K562 (cell line): ENCODE results near the gene ROMO1. TPM values are rescaled to one million over a fixed set of nuclear protein-coding genes. Genes with fewer than 3 reads are reported as not detected.

Experiments used
- ATAC-seq: fragments of 200-7000 bp; cut with Tn5 transposase; 3 replicates; pipeline ENCODE4 v1.9.1; 2020; ENCODE audit warnings: moderate library complexity
- BruUV-seq: library from RNA; stranded (reverse); fragments of 400-500 nt; replicated peaks from 2 replicates; lab custom pipeline; 2021; lab: Mats Ljungman, UMichigan
- CTCF ChIA-PET: fragments of 300-600 bp; formaldehyde crosslinking; extraction: SDS; loops from one replicate; lab custom pipeline; 2021; ENCODE audit warnings: low intra/inter-chr PET ratio; lab: Yijun Ruan, JAX
- POLR2A ChIA-PET: fragments of 300-600, 350-650 bp; sonication (Branson Sonifier 250); formaldehyde crosslinking; extraction: SDS; loops from one replicate; lab custom pipeline; 2021; ENCODE audit warnings: antibody characterized with exemption, inconsistent platforms; lab: Yijun Ruan, JAX
- DNase-seq, 4 experiments: peaks; one replicate each; pipeline versions ENCODE4 v3.0.0 to v3.0.0-alpha.2; 2011 to 2018; ENCODE audit warnings: low spot score in 3 of 4, mixed read lengths in 3 of 4; ENCODE audit errors: extremely low read depth in 1 of 4
- FAIRE-seq: peaks from 2 replicates; lab custom pipeline; 2011; peaks lifted over from hg19 to GRCh38; lab: Jason Lieb, UNC
- H2AFZ ChIP-seq: 2 replicates; pipeline ENCODE4 v1.6.0; 2011; ENCODE audit warnings: low read depth, low read length, control low read depth, inconsistent platforms
- H3K27ac ChIP-seq: fragments of 200-600 bp; 3 replicates; pipeline ENCODE4 v1.8.0; 2011; ENCODE audit warnings: low read depth, mild to moderate bottlenecking, control low read depth, inconsistent platforms, low read length, moderate library complexity, mixed read lengths; ENCODE audit errors: extremely low read depth
- H3K27me3 ChIP-seq, 2 experiments: fragments of 300-600 bp in 1 of 2; 2 replicates in 1 of 2; 3 replicates in 1 of 2; pipeline versions ENCODE4 v1.6.0 to v1.8.0; 2011; ENCODE audit warnings: inconsistent platforms in 2 of 2, low read length in 2 of 2, mild to moderate bottlenecking in 1 of 2, mixed read lengths in 1 of 2, moderate library complexity in 1 of 2; ENCODE audit not compliant: control insufficient read depth in 2 of 2, insufficient read depth in 2 of 2
- H3K36me3 ChIP-seq: fragments of 300-600 bp; 3 replicates; pipeline ENCODE4 v1.8.0; 2011; ENCODE audit warnings: mild to moderate bottlenecking, low read length, inconsistent platforms; ENCODE audit not compliant: control insufficient read depth, insufficient read depth
- H3K4me1 ChIP-seq, 2 experiments: fragments of 200-600 bp in 1 of 2; replicated peaks in 1 of 2; 2 replicates in 1 of 2; 3 replicates in 1 of 2; pipeline versions ENCODE4 v1.5.1 to v1.8.0; 2011; ENCODE audit warnings: inconsistent platforms in 2 of 2, low read length in 2 of 2, mild to moderate bottlenecking in 1 of 2, mixed read lengths in 1 of 2, moderate library complexity in 1 of 2; ENCODE audit not compliant: control insufficient read depth in 2 of 2, insufficient read depth in 2 of 2
- H3K4me2 ChIP-seq: 2 replicates; pipeline ENCODE4 v1.6.1; 2011; ENCODE audit warnings: low read length, control low read depth, inconsistent platforms, mixed read lengths; ENCODE audit not compliant: insufficient read depth
- H3K4me3 ChIP-seq: fragments of 200-600 bp; sonication (generic), shearing (Covaris generic); 2 replicates; pipeline ENCODE4 v1.5.1; 2016; ENCODE audit warnings: control low read depth, inconsistent platforms
- H3K79me2 ChIP-seq: fragments of 200-600 bp; 3 replicates; pipeline ENCODE4 v1.8.0; 2011; ENCODE audit warnings: low read length, inconsistent platforms; ENCODE audit not compliant: control insufficient read depth, insufficient read depth
- H3K9ac ChIP-seq, 2 experiments: 2 replicates each; pipeline versions ENCODE4 v1.6.0 to v1.6.1; 2011; ENCODE audit warnings: low read depth in 2 of 2, low read length in 2 of 2, control low read depth in 1 of 2, inconsistent platforms in 1 of 2, mild to moderate bottlenecking in 1 of 2, mixed read lengths in 1 of 2; ENCODE audit not compliant: insufficient read depth in 1 of 2
- H3K9me1 ChIP-seq: one replicate; pipeline ENCODE4 v1.6.0; 2011; ENCODE audit warnings: inconsistent platforms, mild to moderate bottlenecking, low read length, moderate library complexity; ENCODE audit not compliant: control insufficient read depth, insufficient read depth
- H3K9me3 ChIP-seq: replicated peaks from 2 replicates; pipeline ENCODE4 v1.5.1; 2011; ENCODE audit warnings: low read depth, low read length, inconsistent platforms; ENCODE audit not compliant: control insufficient read depth, insufficient read depth
- H4K20me1 ChIP-seq: replicated peaks from 2 replicates; pipeline ENCODE4 v1.6.1; 2011; ENCODE audit warnings: low read length, inconsistent platforms, mixed read lengths; ENCODE audit not compliant: control insufficient read depth, insufficient read depth
- ASH1L ChIP-seq: fragments of 450-650 bp; IDR thresholded peaks from 2 replicates; pipeline ENCODE4 v1.6.1; 2018; ENCODE audit warnings: borderline replicate concordance, mild to moderate bottlenecking, low read depth; ENCODE audit not compliant: partially characterized antibody
- FOSL1 ChIP-seq: fragments of 200-800 bp; sonication (Bioruptor generic); conservative IDR thresholded peaks from 2 replicates; pipeline ENCODE4 v1.6.1; 2016; ENCODE audit warnings: missing genetic modification characterization, missing compliant biosample characterization
- HDAC6 ChIP-seq: IDR thresholded peaks from 2 replicates; pipeline ENCODE4 v1.6.1; 2012; ENCODE audit warnings: low read depth, mild to moderate bottlenecking, control low read depth, inconsistent platforms, low read length, moderate library complexity
- NFIX ChIP-seq: fragments of 250-450 bp; sonication (Bioruptor Pico); IDR thresholded peaks from 2 replicates; pipeline ENCODE4 v1.4.0; 2020; ENCODE audit warnings: low read depth, mild to moderate bottlenecking, moderate library complexity
- NONO ChIP-seq, 2 experiments: fragments of 200-400 bp in 1 of 2; fragments of 450-650 bp in 1 of 2; formaldehyde crosslinking in 1 of 2; IDR thresholded peaks; 2 replicates each; pipeline ENCODE4 v1.6.1; 2017; ENCODE audit warnings: low read depth in 2 of 2, mild to moderate bottlenecking in 2 of 2, moderate library complexity in 2 of 2, low read length in 1 of 2
- NR2F6 ChIP-seq: fragments of 450-650 bp; formaldehyde crosslinking; IDR thresholded peaks from 2 replicates; pipeline ENCODE4 v1.4.0; 2020; ENCODE audit warnings: mild to moderate bottlenecking
- POU5F1 ChIP-seq: fragments of 150-350 bp; IDR thresholded peaks from 2 replicates; pipeline ENCODE4 v1.6.1; 2014; ENCODE audit warnings: borderline replicate concordance, low read length, low read depth, mild to moderate bottlenecking; ENCODE audit not compliant: partially characterized antibody
- SNRNP70 ChIP-seq: fragments of 200-400 bp; formaldehyde crosslinking; optimal IDR thresholded peaks from 2 replicates; pipeline ENCODE3; 2017; ENCODE audit warnings: low read depth, low read length
- ZNF263 ChIP-seq: sonication (generic); formaldehyde crosslinking; IDR thresholded peaks from 2 replicates; pipeline ENCODE4 v1.8.0; 2022; ENCODE audit warnings: mild to moderate bottlenecking, missing genetic modification reagents, borderline replicate concordance
- ZNF436 ChIP-seq: fragments of 250-450, 450-650 bp; sonication (Bioruptor Pico); formaldehyde crosslinking; IDR thresholded peaks from 2 replicates; pipeline ENCODE4 v1.7.0; 2020; ENCODE audit warnings: mild to moderate bottlenecking
- ZNF584 ChIP-seq: fragments of 200-800 bp; sonication (Bioruptor generic); IDR thresholded peaks from 2 replicates; pipeline ENCODE4 v1.6.1; 2016; ENCODE audit warnings: low read depth, mild to moderate bottlenecking, missing genetic modification characterization, missing compliant biosample characterization
- WGBS: fragments of 100-300 bp; shearing (Covaris generic); methylation state at CpG from one replicate; pipeline ENCODE4 v1.1.6; 2016; ENCODE audit warnings: low coverage, mixed read lengths; ENCODE audit not compliant: insufficient coverage; ENCODE audit errors: missing lambda C conversion rate; 5-methylcytosine and 5-hydroxymethylcytosine counted together
- in situ Hi-C: fragments of 300-500 bp; cut with MboI; formaldehyde crosslinking; loops from 4 replicates; pipeline ENCODE4 v1.15.0; 2018; ENCODE audit warnings: inconsistent platforms, mixed read lengths
- intact Hi-C: fragments of 100-400 bp; cut with micrococcal nuclease; formaldehyde crosslinking; loops from 2 replicates; pipeline ENCODE4 v1.14.2; 2022
- polyA plus RNA-seq, 8 experiments: library from polyadenylated mRNA; depleted of rRNA in 4 of 8; stranded (reverse) in 5 of 8; unstranded in 3 of 8; fragments of >200 nt; fragmentation: Nextera tagmentation in 2 of 8; fragmentation: Illumina TruSeq in 1 of 8; extraction: Ambion mirVana in 2 of 8; extraction: Trizol in 1 of 8; gene quantifications; 2 replicates each; pipeline versions ENCODE4 v1.2.1 to v1.2.3, GENCODE V29; 2011 to 2014; ENCODE audit warnings: inconsistent platforms in 1 of 8, missing spikeins in 1 of 8
- total RNA-seq, 7 experiments: library from RNA; depleted of rRNA in 6 of 7; stranded (reverse); fragments of >200 nt in 6 of 7; fragmentation: Illumina TruSeq in 2 of 7; extraction: Trizol in 2 of 7; gene quantifications; 2 replicates each; pipeline versions ENCODE4 v1.2.1 to v1.2.3, GENCODE V29; 2011 to 2021; ENCODE audit warnings: low replicate concordance in 1 of 7
- TF ChIP-seq, protein P1 (sequence below): fragments of 250-450 bp; sonication (Bioruptor Pico); IDR thresholded peaks from 2 replicates; pipeline ENCODE4 v1.8.0; 2021; ENCODE audit warnings: moderate library complexity, mild to moderate bottlenecking, inconsistent platforms
- TF ChIP-seq, protein P2 (sequence below): sonication (generic); formaldehyde crosslinking; IDR thresholded peaks from 2 replicates; pipeline ENCODE4 v1.4.0; 2020; ENCODE audit warnings: mild to moderate bottlenecking, missing genetic modification reagents

ROMO1 gene
- total and polyA plus RNA-seq, 9 of the 15 experiments (the other 6 are each of a cell fraction or from before 2014, with no cell fraction given): 31.8 to 741 (median 226) TPM

GRCh38 chr20:35657271-35657670 is 41.9 kb upstream of the ROMO1 start:
- Histone ChIP-seq H3K9ac (no peak overlapping the region), H4K20me1 (peaks cover 42% of the 10 kb centered on the region), H3K36me3 (peaks cover 50% of the 10 kb centered on the region), H2AFZ (no peak overlapping the region), H3K4me1 (peaks cover 11 to 16% of the 10 kb centered on the region in 2 experiments; a peak in 4 of 5 replicates), H3K79me2 (peaks cover 100% of the 10 kb centered on the region), H3K27ac (no peak overlapping the region), H3K9me3 (no peaks in the 10 kb centered on the region), H3K4me3 (no peak overlapping the region), H3K4me2 (no peak overlapping the region), H3K27me3 (no peaks in the 10 kb centered on the region), H3K9me1 (no peaks in the 10 kb centered on the region)
- no peak for DNase-seq
- no peak for ATAC-seq
- TF ChIP-seq ZNF263 (CRISPR knock-in tag) (no peak), NR2F6 (CRISPR knock-in tag) (no peak), FOSL1 (tag) (no peak), ZNF436 (CRISPR knock-in tag) (no peak), ZNF584 (CRISPR knock-in tag) (no peak), SNRNP70 (no peak), POU5F1 (no peak), NFIX (no peak), HDAC6 (no peak), ASH1L (no peak), NONO (IDR thresholded peaks at IDR 0.05; ENCODE audit: low read depth in 2 of 2, low read length in 1 of 2) (no peak)
- TF ChIP-seq, protein P1, sequence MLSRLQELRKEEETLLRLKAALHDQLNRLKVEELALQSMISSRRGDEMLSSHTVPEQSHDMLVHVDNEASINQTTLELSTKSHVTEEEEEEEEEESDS (CRISPR knock-in tag): no peak
- TF ChIP-seq, protein P2, sequence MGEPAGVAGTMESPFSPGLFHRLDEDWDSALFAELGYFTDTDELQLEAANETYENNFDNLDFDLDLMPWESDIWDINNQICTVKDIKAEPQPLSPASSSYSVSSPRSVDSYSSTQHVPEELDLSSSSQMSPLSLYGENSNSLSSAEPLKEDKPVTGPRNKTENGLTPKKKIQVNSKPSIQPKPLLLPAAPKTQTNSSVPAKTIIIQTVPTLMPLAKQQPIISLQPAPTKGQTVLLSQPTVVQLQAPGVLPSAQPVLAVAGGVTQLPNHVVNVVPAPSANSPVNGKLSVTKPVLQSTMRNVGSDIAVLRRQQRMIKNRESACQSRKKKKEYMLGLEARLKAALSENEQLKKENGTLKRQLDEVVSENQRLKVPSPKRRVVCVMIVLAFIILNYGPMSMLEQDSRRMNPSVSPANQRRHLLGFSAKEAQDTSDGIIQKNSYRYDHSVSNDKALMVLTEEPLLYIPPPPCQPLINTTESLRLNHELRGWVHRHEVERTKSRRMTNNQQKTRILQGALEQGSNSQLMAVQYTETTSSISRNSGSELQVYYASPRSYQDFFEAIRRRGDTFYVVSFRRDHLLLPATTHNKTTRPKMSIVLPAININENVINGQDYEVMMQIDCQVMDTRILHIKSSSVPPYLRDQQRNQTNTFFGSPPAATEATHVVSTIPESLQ (CRISPR knock-in tag): no peak
- WGBS: 65% methylated on average over 1 of the region's 1 CpG
- FAIRE-seq: no peak
- in situ Hi-C loops: no loop called here
- CTCF ChIA-PET: no interaction called here
- POLR2A ChIA-PET: interaction anchor here (1.1 to 1.8 kb wide), 2 partner anchors 10 to 32 kb away, joined by 3 to 7 read pairs; no protein-coding TSS in a partner anchor
- no TSS peak for BruUV-seq
- intact Hi-C loops: no loop called here
